ENCODE measurements around the gene PPP1R26.
A peak's percentile ranks its signal among the peaks of the same experiment; 100 is the strongest.

Gene PPP1R26

DNA sequence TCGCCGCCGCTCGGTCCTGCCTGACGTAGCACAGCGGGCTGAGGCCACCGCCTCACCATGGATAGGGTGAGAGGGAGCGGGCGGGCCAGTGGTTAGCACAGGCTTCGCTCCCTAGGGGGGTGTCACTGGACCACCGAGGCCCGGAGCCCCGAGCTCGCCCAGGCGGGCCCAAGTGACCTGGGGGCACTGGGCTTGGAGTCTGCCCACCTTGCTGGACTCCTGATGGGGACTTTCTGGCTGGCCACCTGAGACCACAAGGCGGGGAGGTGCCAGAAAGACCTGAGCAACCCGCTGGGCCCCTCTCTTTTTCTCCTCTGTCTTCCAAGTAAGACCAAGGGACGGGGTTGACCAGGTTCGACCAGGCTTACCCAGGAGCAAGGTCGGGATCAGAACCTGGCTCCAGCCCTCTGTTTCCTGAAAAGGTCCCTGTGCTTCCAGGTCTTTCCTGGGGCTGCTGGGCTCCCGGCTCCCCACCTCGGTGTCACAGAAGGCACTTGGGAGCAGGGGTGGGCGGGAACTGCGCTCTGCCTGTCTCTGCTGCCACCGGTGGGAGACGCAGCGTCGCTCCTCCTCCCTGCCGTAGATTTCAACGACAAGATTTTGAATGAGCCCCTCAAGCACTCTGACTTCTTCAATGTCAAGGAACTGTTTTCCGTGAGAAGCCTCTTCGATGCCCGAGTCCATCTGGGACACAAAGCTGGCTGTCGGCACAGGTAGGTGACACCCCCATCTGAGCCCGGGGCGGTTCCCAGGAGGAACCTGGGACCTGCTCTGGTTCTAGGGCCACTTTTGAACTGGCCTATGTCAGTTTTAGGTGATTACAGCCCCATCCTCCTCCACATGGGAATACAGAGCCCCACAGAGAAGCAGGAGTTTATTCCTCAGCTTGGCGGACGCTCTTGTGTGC lies 21.9 kb downstream of the PPP1R26 start:
- no peak for DNase-seq (ENCODE audit: low spot score in 2 of 2)
- H3K27ac Mint-ChIP-seq = peak overlapping the region; percentile 41
- H3K27me3 Mint-ChIP-seq = no peaks in the 10 kb centered on the region
- H3K4me3 Mint-ChIP-seq = peak overlapping the region; percentile 96
- H3K9me3 Mint-ChIP-seq = no peaks in the 10 kb centered on the region
- no peak for ATAC-seq (ENCODE audit: low read depth)
- H3K36me3 Mint-ChIP-seq = peaks cover 20% of the 10 kb centered on the region
- H3K4me1 Mint-ChIP-seq = peaks cover 18% of the 10 kb centered on the region

GRCh38 chr9:135502168-135502872 lies 22.7 kb downstream of the PPP1R26 start:
- Mint-ChIP-seq H3K9me3 (no peaks in the 10 kb centered on the region), H3K36me3 (peaks cover 20% of the 10 kb centered on the region), H3K4me3 (peak overlapping the region; percentile 96), H3K27me3 (no peaks in the 10 kb centered on the region), H3K4me1 (peaks cover 18% of the 10 kb centered on the region), H3K27ac (no peak overlapping the region)
- no peak for DNase-seq (ENCODE audit: low spot score in 2 of 2)
- ATAC-seq (ENCODE audit: low read depth) = no peak

GRCh38 chr9:135502873-135503321 lies 23.3 kb downstream of the PPP1R26 start:
- no peaks in the 10 kb centered on the region for H3K27me3 Mint-ChIP-seq

GRCh38 chr9:135503371-135504261 lies 24.0 kb downstream of the PPP1R26 start:
- no peak for ATAC-seq (ENCODE audit: low read depth)
- H3K27ac Mint-ChIP-seq = no peak overlapping the region
- no peak for DNase-seq (ENCODE audit: low spot score in 2 of 2)
- H3K36me3 Mint-ChIP-seq = peaks cover 22% of the 10 kb centered on the region
- no peaks in the 10 kb centered on the region for H3K9me3 Mint-ChIP-seq
- peaks cover 18% of the 10 kb centered on the region for H3K4me1 Mint-ChIP-seq
- no peak overlapping the region for H3K4me3 Mint-ChIP-seq
- H3K27me3 Mint-ChIP-seq = peaks cover 2% of the 10 kb centered on the region

More at GRCh38 chr9:135502873-135503321, 23.3 kb downstream of the PPP1R26 start:
- no peak for ATAC-seq (ENCODE audit: low read depth)
- Mint-ChIP-seq H3K27ac (no peak overlapping the region), H3K4me3 (no peak overlapping the region), H3K4me1 (peaks cover 18% of the 10 kb centered on the region), H3K36me3 (peaks cover 22% of the 10 kb centered on the region), H3K9me3 (no peaks in the 10 kb centered on the region)
- no peak for DNase-seq (ENCODE audit: low spot score in 2 of 2)

- Mint-ChIP-seq H3K9me3 (peaks cover 6% of the 10 kb centered on the region), H3K36me3 (peaks cover 22% of the 10 kb centered on the region), H3K27me3 (peaks cover 2% of the 10 kb centered on the region), H3K4me1 (peaks cover 14% of the 10 kb centered on the region), H3K4me3 (no peak overlapping the region), H3K27ac (no peak overlapping the region)
- peak; percentile 34 to 44 for DNase-seq (ENCODE audit: low spot score in 2 of 2)
- no peak for ATAC-seq (ENCODE audit: low read depth)
Observed at GRCh38 chr9:135504262-135505243, 25.0 kb downstream of the PPP1R26 start.

GRCh38 chr9:135505406-135506187 lies 26.0 kb downstream of the PPP1R26 start:
- DNase-seq (ENCODE audit: low spot score in 2 of 2) (no peak), ATAC-seq (ENCODE audit: low read depth) (no peak)
- peaks cover 10% of the 10 kb centered on the region for H3K9me3 Mint-ChIP-seq
- no peak overlapping the region for H3K27ac Mint-ChIP-seq
- H3K4me3 Mint-ChIP-seq = no peak overlapping the region
- H3K4me1 Mint-ChIP-seq = peaks cover 11% of the 10 kb centered on the region
- H3K36me3 Mint-ChIP-seq = peaks cover 21% of the 10 kb centered on the region
- peaks cover 2% of the 10 kb centered on the region for H3K27me3 Mint-ChIP-seq

DNA sequence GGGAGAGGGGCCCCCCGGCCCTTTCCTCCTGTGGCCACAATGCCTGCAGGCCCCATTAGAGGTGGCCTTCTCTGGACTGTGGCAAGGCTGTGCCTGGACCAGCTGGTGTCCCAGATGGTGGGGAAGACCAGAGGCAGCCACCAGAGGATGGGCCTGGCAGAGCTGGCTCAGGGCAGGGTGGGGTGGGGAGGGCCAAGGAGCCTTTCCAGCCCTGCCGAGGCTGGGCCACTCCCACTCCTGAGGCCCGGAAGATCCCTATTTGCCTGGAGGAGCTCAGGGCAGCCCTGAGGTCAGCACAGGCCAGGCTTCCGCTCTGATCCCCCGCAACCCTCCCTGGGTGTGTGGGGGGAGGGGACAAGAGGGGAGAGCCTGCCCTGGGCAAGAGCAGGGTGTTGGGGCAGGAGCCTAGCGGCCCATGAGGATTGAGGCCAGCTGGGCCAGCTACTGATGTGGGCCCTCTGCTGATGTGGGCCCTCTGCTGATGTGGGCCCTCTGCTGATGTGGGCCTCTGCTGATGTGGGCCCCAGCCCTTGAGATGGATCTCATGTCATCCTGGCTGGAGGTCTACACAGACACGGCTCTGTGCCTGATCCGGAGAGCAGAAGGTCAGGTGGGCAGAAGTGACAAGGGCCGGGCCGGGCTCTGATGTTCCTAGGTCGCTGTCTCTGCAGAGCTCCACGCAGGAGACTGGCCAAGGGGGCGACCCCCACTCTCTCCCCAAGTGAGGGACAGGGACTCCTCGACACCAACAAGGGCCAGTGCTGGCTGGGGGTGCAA lies 26.9 kb downstream of the PPP1R26 start:
- H3K4me3 Mint-ChIP-seq = no peak overlapping the region
- H3K36me3 Mint-ChIP-seq = peaks cover 21% of the 10 kb centered on the region
- no peak overlapping the region for H3K27ac Mint-ChIP-seq
- peaks cover 2% of the 10 kb centered on the region for H3K27me3 Mint-ChIP-seq
- H3K4me1 Mint-ChIP-seq = peaks cover 9% of the 10 kb centered on the region
- ATAC-seq (ENCODE audit: low read depth) (no peak), DNase-seq (ENCODE audit: low spot score in 2 of 2) (no peak)
- H3K9me3 Mint-ChIP-seq = peaks cover 10% of the 10 kb centered on the region

DNA sequence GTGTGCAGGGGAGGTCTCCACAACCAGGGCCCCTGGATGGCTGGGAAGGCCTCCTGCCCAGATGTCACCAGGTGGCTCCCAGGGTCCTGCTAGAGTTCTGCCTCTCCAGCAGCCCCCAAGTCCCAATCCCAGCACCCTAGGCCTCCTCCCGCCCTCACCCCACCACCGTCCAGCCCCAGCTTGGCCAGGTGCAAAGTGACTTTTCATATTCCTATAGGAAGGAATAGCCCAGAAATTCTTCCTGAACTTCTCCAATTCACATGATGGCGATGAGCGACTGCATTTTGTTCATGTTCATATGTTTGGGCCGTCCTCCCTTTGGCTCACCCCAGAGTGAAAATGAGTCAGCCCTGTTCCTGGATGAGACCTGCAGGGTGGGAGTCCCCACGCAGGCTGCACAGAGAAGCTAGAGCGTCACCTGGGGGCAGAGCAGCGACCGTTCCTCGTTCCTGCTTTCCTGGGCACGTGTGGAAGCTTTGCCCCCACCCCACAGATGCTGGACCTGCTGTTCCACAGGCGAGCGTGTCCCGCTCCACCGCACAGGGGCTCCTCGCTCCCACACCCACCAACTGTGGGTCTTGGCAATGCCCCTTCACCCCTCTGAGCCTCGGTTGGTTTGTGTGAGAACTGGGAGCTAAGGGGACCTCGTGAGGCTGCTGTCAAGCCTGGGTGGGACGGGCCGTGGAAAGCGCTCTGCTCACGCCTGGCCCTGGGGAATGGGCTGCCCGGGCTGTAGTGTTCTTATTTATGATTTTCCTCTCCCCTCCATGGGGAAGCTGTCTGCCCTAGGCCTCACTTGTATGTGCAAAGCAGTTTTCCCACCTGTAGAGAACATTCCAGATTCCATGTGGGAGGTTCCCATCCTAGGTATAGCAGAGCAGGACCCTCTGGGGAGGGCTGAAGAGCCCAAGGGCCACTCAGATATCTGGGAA lies 27.8 kb downstream of the PPP1R26 start:
- no peak for ATAC-seq (ENCODE audit: low read depth)

GRCh38 chr9:135508211-135508820 lies 28.7 kb downstream of the PPP1R26 start:
- ATAC-seq (ENCODE audit: low read depth) (no peak), DNase-seq (ENCODE audit: low spot score in 2 of 2) (no peak)
- Mint-ChIP-seq H3K27me3 (peaks cover 2% of the 10 kb centered on the region), H3K4me1 (peaks cover 4% of the 10 kb centered on the region), H3K9me3 (peaks cover 10% of the 10 kb centered on the region), H3K36me3 (peaks cover 18% of the 10 kb centered on the region), H3K4me3 (no peak overlapping the region), H3K27ac (no peak overlapping the region)

More for the DNA sequence above, 27.8 kb downstream of the PPP1R26 start:
- Mint-ChIP-seq H3K4me3 (no peak overlapping the region), H3K36me3 (peaks cover 21% of the 10 kb centered on the region), H3K9me3 (peaks cover 10% of the 10 kb centered on the region), H3K27me3 (peaks cover 2% of the 10 kb centered on the region), H3K27ac (no peak overlapping the region), H3K4me1 (peaks cover 4% of the 10 kb centered on the region)
- DNase-seq (ENCODE audit: low spot score in 2 of 2) = no peak

- Mint-ChIP-seq H3K36me3 (peaks cover 8% of the 10 kb centered on the region), H3K4me3 (no peak overlapping the region), H3K27me3 (peaks cover 3% of the 10 kb centered on the region), H3K9me3 (peaks cover 10% of the 10 kb centered on the region), H3K4me1 (peaks cover 3% of the 10 kb centered on the region), H3K27ac (no peak overlapping the region)
- ATAC-seq (ENCODE audit: low read depth) (no peak), DNase-seq (ENCODE audit: low spot score in 2 of 2) (no peak)
Observed at GRCh38 chr9:135509458-135509857, 29.9 kb downstream of the PPP1R26 start.

DNA sequence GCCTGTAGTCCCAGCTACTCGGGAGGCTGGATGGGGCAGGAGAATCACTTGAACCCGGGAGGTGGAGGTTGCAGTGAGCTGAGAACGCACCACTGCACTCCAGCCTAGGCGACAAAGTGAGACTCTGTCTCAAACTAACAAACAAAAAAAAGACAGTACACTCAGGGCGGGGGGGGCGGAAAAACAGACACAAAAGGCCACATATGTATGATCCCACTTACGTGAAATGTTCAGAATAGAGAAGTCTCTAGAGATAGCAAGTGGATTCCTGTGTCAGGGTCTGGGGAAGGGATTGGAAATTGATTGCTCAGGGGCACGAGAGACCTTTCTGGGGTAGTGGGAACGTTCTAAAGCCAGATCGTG lies 32.6 kb downstream of the PPP1R26 start:
- Mint-ChIP-seq H3K9me3 (peaks cover 10% of the 10 kb centered on the region), H3K27me3 (peaks cover 3% of the 10 kb centered on the region), H3K36me3 (peaks cover 2% of the 10 kb centered on the region), H3K4me1 (no peaks in the 10 kb centered on the region), H3K27ac (no peak overlapping the region), H3K4me3 (no peak overlapping the region)
- ATAC-seq (ENCODE audit: low read depth) (no peak), DNase-seq (ENCODE audit: low spot score in 2 of 2) (no peak)
